Naive thymus-derived CD4-positive, alpha-beta T cell (primary cell): ENCODE measurements around the gene ERI2. TPM values are rescaled to one million over a fixed set of nuclear protein-coding genes. Genes with fewer than 3 reads are reported as not detected.
A peak's percentile ranks its signal among the peaks of the same experiment; 100 is the strongest.

Experiments
- ATAC-seq: fragments of 150-1000 bp; cut with Tn5 transposase; 2 replicates; pipeline ENCODE4 v1.10.0; 2021; ENCODE audit warnings: mild to moderate bottlenecking, moderate library complexity
- CTCF ChIA-PET: fragments of 350-600 bp; sonication (Branson Sonifier 250); formaldehyde crosslinking; loops from one replicate; lab custom pipeline; 2021; ENCODE audit warnings: antibody characterized with exemption; lab: Charles Lee
- POLR2A ChIA-PET: fragments of 350-600 bp; sonication (Branson Sonifier 250); formaldehyde crosslinking; loops from one replicate; lab custom pipeline; 2021; ENCODE audit warnings: antibody characterized with exemption, inconsistent platforms; lab: Charles Lee
- DNase-seq, 9 donors: peaks; one replicate each; pipeline versions ENCODE4 v3.0.0 to v3.0.0-alpha.2; 2020 to 2022; ENCODE audit warnings: mixed read lengths in 1 of 9
- H3K27ac ChIP-seq: one replicate; pipeline ENCODE4 v1.7.0; 2013; ENCODE audit warnings: mild to moderate bottlenecking, low read depth, low read length, moderate library complexity
- H3K27me3 ChIP-seq, 2 donors: one replicate each; pipeline ENCODE4 v1.7.0; 2013; ENCODE audit warnings: low read length in 2 of 2, mild to moderate bottlenecking in 2 of 2, moderate library complexity in 2 of 2; ENCODE audit not compliant: control insufficient read depth in 2 of 2, insufficient read depth in 2 of 2
- H3K36me3 ChIP-seq, 3 experiments: 1 replicate in 2 of 3; 2 replicates in 1 of 3; pipeline ENCODE4 v1.7.0; 2013; ENCODE audit warnings: low read length in 3 of 3, mild to moderate bottlenecking in 3 of 3, moderate library complexity in 1 of 3; ENCODE audit not compliant: insufficient read depth in 3 of 3, control insufficient read depth in 2 of 3
- H3K4me1 ChIP-seq, 2 donors: one replicate each; pipeline ENCODE4 v1.7.0; 2013; ENCODE audit warnings: low read length in 2 of 2, mild to moderate bottlenecking in 2 of 2, moderate library complexity in 1 of 2; ENCODE audit not compliant: control insufficient read depth in 2 of 2, insufficient read depth in 2 of 2
- H3K4me3 ChIP-seq: 2 replicates; pipeline ENCODE4 v1.7.0; 2013; ENCODE audit warnings: mild to moderate bottlenecking, low read length
- H3K9me3 ChIP-seq, 3 experiments: 1 replicate in 2 of 3; 2 replicates in 1 of 3; pipeline ENCODE4 v1.7.0; 2013; ENCODE audit warnings: low read length in 3 of 3; ENCODE audit not compliant: control insufficient read depth in 2 of 3
- H3K27ac Mint-ChIP-seq, 9 donors: one replicate each; pipeline ENCODE4 v1.8.0; 2020 to 2022; ENCODE audit warnings: mixed read lengths in 9 of 9, mild to moderate bottlenecking in 8 of 9, moderate library complexity in 5 of 9, inconsistent platforms in 2 of 9
- H3K27me3 Mint-ChIP-seq, 5 donors: one replicate each; pipeline ENCODE4 v1.8.0; 2021 to 2022; ENCODE audit warnings: mixed read lengths in 5 of 5, mild to moderate bottlenecking in 1 of 5
- H3K36me3 Mint-ChIP-seq, 5 donors: one replicate each; pipeline ENCODE4 v1.8.0; 2020 to 2022; ENCODE audit warnings: mixed read lengths in 5 of 5, mild to moderate bottlenecking in 3 of 5, inconsistent platforms in 1 of 5
- H3K4me1 Mint-ChIP-seq, 7 donors: one replicate each; pipeline ENCODE4 v1.8.0; 2020 to 2022; ENCODE audit warnings: mixed read lengths in 7 of 7, mild to moderate bottlenecking in 3 of 7, inconsistent platforms in 1 of 7
- H3K4me3 Mint-ChIP-seq, 10 donors: one replicate each; pipeline ENCODE4 v1.8.0; 2020 to 2022; ENCODE audit warnings: mild to moderate bottlenecking in 10 of 10, mixed read lengths in 10 of 10, moderate library complexity in 6 of 10, inconsistent platforms in 2 of 10
- H3K9me3 Mint-ChIP-seq, 11 donors: one replicate each; pipeline ENCODE4 v1.8.0; 2020 to 2022; ENCODE audit warnings: mixed read lengths in 11 of 11, mild to moderate bottlenecking in 4 of 11, inconsistent platforms in 1 of 11, moderate library complexity in 1 of 11
- intact Hi-C, 2 donors: fragments of 100-400 bp; cut with micrococcal nuclease; formaldehyde crosslinking; loops; one replicate each; pipeline ENCODE4 v1.15.1; 2023
- polyA plus RNA-seq, 2 donors: library from polyadenylated mRNA; unstranded; fragments of 300-500 nt; fragmentation: Illumina TruSeq; gene quantifications; one replicate each; pipeline ENCODE4 v1.2.3, GENCODE V29; 2021
- total RNA-seq, 6 experiments: library from RNA in 5 of 6; stranded (reverse) in 5 of 6; gene quantifications; 1 replicate in 5 of 6; 2 replicates in 1 of 6; pipeline ENCODE4 v1.2.3 and lab custom pipeline; 2021 to 2026

Gene ERI2
- total and polyA plus RNA-seq, 7 experiments from 2014 or later, result 1.8 to 10.4 (median 3.4) TPM

DNA sequence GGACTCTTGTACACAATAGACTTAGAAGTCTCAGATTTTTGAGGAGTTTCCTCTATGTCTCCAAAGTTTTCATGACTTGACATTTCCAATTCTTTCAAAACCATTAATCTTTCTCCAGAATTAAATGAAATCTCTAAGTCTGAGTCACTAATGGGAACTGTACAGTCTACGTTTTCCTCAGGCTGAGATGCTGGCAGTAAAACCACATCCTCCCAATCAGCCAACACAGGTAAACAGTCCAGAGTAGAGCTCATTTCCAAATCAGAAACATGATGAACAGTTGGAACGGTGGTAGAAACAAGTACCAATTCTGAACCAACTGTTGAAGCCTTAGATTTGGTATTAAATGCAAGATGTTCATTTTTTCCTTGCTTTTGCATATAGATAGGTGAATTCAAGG is 7.9 kb downstream of the ERI2 start:
- peaks cover 0 to 7% (median 3%) of the 10 kb centered on the region in 5 donors for H3K36me3 Mint-ChIP-seq
- no peak overlapping the region for H3K4me3 Mint-ChIP-seq
- DNase-seq, result peak in 3 of 9 donors; percentile 6 to 11 (median 10)
- POLR2A ChIA-PET, result interaction anchor here (1.0 kb wide), 1 partner anchor 9 kb away, joined by 3 read pairs; no protein-coding TSS in a partner anchor
- peak overlapping the region in 6 of 9 donors; percentile 12 to 87 (median 65) for H3K27ac Mint-ChIP-seq
- no peak for ATAC-seq
- CTCF ChIA-PET, result interaction anchor here (1.5 kb wide), 1 partner anchor 46 kb away, joined by 6 read pairs; no protein-coding TSS in a partner anchor
- no peaks in the 10 kb centered on the region for H3K27me3 ChIP-seq
- H3K27me3 Mint-ChIP-seq, result no peaks in the 10 kb centered on the region
- intact Hi-C loops, result loop anchor here (1.0 to 2.0 kb wide), 2 partner anchors 8 to 284 kb away; partner anchors contain the start of genes ERI2 (in 1 of the 2) and REXO5 (in 1 of the 2)
- H3K27ac ChIP-seq, result no peak overlapping the region
- H3K36me3 ChIP-seq, result no peaks in the 10 kb centered on the region
- H3K4me3 ChIP-seq, result no peak overlapping the region
- peaks cover 4 to 8% of the 10 kb centered on the region in 2 donors for H3K4me1 ChIP-seq
- H3K9me3 Mint-ChIP-seq, result no peaks in the 10 kb centered on the region
- no peaks in the 10 kb centered on the region for H3K9me3 ChIP-seq
- peaks cover 0 to 22% (median 20%) of the 10 kb centered on the region in 7 donors for H3K4me1 Mint-ChIP-seq

DNA sequence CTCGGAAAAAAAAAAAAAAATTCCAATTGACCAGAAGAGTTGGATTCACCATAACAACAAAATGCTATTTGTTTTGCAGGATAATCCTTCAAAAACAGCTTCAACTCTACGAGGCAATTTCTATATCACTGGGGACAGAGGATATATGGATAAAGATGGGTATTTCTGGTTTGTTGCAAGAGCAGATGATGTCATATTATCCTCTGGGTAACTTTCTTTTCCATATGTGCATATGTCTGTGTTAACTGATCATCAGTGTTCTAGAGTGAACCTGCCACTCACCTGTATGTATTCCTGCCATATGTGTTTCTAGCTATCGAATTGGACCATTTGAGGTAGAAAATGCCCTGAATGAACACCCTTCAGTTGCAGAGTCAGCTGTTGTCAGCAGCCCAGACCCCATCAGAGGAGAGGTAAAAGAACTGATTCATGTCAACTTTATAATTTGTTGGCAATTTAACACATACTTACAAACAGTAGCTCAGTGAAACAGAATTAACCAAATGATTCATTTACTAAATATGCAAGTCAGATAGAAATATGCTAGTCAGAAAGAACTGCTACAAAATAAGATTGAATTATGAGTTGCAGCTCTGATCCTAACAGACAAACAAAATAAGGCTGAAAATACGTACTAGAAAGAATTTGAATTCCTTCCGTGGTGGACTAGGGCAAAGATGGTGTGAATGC is 14.2 kb downstream of the ERI2 start:
- Mint-ChIP-seq H3K36me3 (peaks cover 0 to 17% (median 0%) of the 10 kb centered on the region in 5 donors), H3K4me3 (no peak overlapping the region), H3K4me1 (no peaks in the 10 kb centered on the region), H3K27me3 (no peaks in the 10 kb centered on the region), H3K9me3 (no peaks in the 10 kb centered on the region), H3K27ac (no peak overlapping the region)
- ChIA-PET CTCF (no interaction called here), POLR2A (no interaction called here)
- Histone ChIP-seq H3K36me3 (no peaks in the 10 kb centered on the region), H3K4me1 (no peaks in the 10 kb centered on the region), H3K27me3 (no peaks in the 10 kb centered on the region), H3K4me3 (no peak overlapping the region), H3K27ac (no peak overlapping the region), H3K9me3 (no peaks in the 10 kb centered on the region)
- no peak for ATAC-seq
- DNase-seq, result no peak
- intact Hi-C loops, result no loop called here

DNA sequence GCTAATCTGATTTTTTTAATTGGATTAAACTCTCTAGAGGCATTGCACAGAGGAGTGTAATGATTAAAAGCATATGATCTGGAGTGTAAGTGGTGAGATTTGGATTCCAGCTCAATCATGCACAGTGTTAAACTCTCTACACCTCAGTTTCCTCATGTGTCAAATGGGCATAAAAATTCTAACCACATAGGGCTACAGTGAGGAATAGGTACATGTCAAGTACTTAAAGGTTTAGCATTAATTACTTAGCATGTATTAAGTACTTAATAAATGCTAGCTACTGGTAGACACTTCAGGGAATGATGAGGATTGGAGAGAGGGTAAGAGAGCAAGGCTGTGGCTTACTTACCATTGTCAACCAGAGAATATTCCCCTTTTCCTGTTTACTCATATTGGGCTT is 17.1 kb downstream of the ERI2 start:
- DNase-seq (no peak), ATAC-seq (no peak)
- Histone ChIP-seq H3K27me3 (no peaks in the 10 kb centered on the region), H3K4me3 (no peak overlapping the region), H3K36me3 (no peaks in the 10 kb centered on the region), H3K4me1 (no peaks in the 10 kb centered on the region), H3K9me3 (no peaks in the 10 kb centered on the region), H3K27ac (no peak overlapping the region)
- no peak overlapping the region for H3K27ac Mint-ChIP-seq
- CTCF ChIA-PET, result interaction anchor here (0.6 kb wide), 1 partner anchor 368 kb away, joined by 5 read pairs; no protein-coding TSS in a partner anchor
- intact Hi-C loops, result no loop called here
- no peaks in the 10 kb centered on the region for H3K27me3 Mint-ChIP-seq
- H3K4me3 Mint-ChIP-seq, result no peak overlapping the region
- no peaks in the 10 kb centered on the region for H3K4me1 Mint-ChIP-seq
- peaks cover 0 to 23% (median 0%) of the 10 kb centered on the region in 5 donors for H3K36me3 Mint-ChIP-seq
- POLR2A ChIA-PET, result no interaction called here
- H3K9me3 Mint-ChIP-seq, result no peaks in the 10 kb centered on the region

DNA sequence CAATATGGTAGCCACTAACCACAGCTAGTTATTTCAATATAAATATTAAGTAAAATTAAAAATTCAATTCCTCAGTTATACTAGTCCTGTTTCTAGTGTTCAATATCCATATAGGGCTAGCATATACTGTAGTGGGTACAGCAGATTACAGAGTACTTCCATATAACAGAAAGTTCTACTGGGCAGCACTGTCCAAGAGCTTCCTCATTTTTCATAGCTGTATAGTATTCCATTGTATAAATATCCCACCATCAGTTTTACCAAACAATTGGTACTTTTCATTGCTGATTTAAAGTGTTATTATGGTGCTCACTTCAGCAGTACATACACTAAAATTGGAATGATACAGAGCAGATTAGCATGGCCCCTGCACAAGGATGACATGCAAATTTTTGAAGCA is 22.1 kb downstream of the ERI2 start:
- Mint-ChIP-seq H3K27me3 (no peaks in the 10 kb centered on the region), H3K4me1 (no peaks in the 10 kb centered on the region), H3K4me3 (no peak overlapping the region), H3K36me3 (peaks cover 0 to 20% (median 6%) of the 10 kb centered on the region in 5 donors), H3K27ac (no peak overlapping the region), H3K9me3 (no peaks in the 10 kb centered on the region)
- H3K27ac ChIP-seq, result no peak overlapping the region
- peaks cover 0 to 4% (median 0%) of the 10 kb centered on the region in 3 experiments for H3K36me3 ChIP-seq
- intact Hi-C loops, result no loop called here
- DNase-seq (no peak), ATAC-seq (no peak)
- no peaks in the 10 kb centered on the region for H3K4me1 ChIP-seq
- CTCF ChIA-PET, result interaction anchor here (1.2 kb wide), 1 partner anchor 8 kb away, joined by 4 read pairs; no protein-coding TSS in a partner anchor
- no peaks in the 10 kb centered on the region for H3K27me3 ChIP-seq
- no peak overlapping the region for H3K4me3 ChIP-seq
- no peaks in the 10 kb centered on the region for H3K9me3 ChIP-seq
- POLR2A ChIA-PET, result no interaction called here

DNA sequence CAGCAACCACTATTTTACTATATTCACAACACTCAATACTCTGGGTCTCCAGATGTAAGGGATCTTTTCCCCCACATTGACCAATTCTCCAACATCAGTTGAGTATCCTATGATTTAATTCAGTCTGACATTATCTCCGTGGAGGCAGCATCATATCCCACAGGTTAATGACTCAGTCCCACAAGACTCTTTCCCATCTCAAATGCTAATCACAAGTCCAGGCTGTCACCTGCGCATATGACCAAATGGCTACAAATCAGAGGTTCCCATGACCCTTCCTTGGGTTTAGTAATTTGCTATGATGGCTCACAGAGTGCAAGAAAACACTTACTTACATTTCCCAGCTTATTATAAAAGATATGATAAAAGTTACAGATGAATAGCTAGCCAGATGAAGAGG is 23.8 kb downstream of the ERI2 start:
- no peaks in the 10 kb centered on the region for H3K4me1 ChIP-seq
- POLR2A ChIA-PET, result no interaction called here
- intact Hi-C loops, result no loop called here

GRCh38 chr16:20781697-20782096 is 24.6 kb downstream of the ERI2 start:
- no peaks in the 10 kb centered on the region for H3K4me1 ChIP-seq
- CTCF ChIA-PET, result no interaction called here
- no peaks in the 10 kb centered on the region for H3K9me3 Mint-ChIP-seq
- H3K4me1 Mint-ChIP-seq, result peaks cover 0 to 4% (median 0%) of the 10 kb centered on the region in 7 donors
- H3K4me3 ChIP-seq, result no peak overlapping the region
- intact Hi-C loops, result no loop called here
- ATAC-seq (no peak), DNase-seq (no peak)
- peaks cover 0 to 25% (median 6%) of the 10 kb centered on the region in 5 donors for H3K36me3 Mint-ChIP-seq
- no peaks in the 10 kb centered on the region for H3K27me3 ChIP-seq
- no peaks in the 10 kb centered on the region for H3K27me3 Mint-ChIP-seq
- no peaks in the 10 kb centered on the region for H3K9me3 ChIP-seq
- POLR2A ChIA-PET, result no interaction called here
- H3K4me3 Mint-ChIP-seq, result no peak overlapping the region
- H3K27ac ChIP-seq, result no peak overlapping the region
- peaks cover 0 to 14% (median 0%) of the 10 kb centered on the region in 3 experiments for H3K36me3 ChIP-seq
- no peak overlapping the region for H3K27ac Mint-ChIP-seq

More for the DNA sequence above, 23.8 kb downstream of the ERI2 start:
- Histone ChIP-seq H3K27me3 (no peaks in the 10 kb centered on the region), H3K36me3 (peaks cover 0 to 13% (median 0%) of the 10 kb centered on the region in 3 experiments), H3K27ac (no peak overlapping the region), H3K4me3 (no peak overlapping the region), H3K9me3 (no peaks in the 10 kb centered on the region)
- Mint-ChIP-seq H3K9me3 (no peaks in the 10 kb centered on the region), H3K4me3 (no peak overlapping the region), H3K36me3 (peaks cover 0 to 23% (median 6%) of the 10 kb centered on the region in 5 donors), H3K27me3 (no peaks in the 10 kb centered on the region), H3K27ac (no peak overlapping the region), H3K4me1 (no peaks in the 10 kb centered on the region)
- CTCF ChIA-PET, result no interaction called here
- DNase-seq, result no peak
- ATAC-seq, result no peak
